K562 (cell line): ENCODE data around the gene RAP1GDS1. TPM values are rescaled to one million over a fixed set of nuclear protein-coding genes. Genes with fewer than 3 reads are reported as not detected.

Source experiments
- ATAC-seq: fragments of 200-7000 bp; cut with Tn5 transposase; 3 replicates; pipeline ENCODE4 v1.9.1; 2020; ENCODE audit warnings: moderate library complexity
- BruUV-seq: library from RNA; stranded (reverse); fragments of 400-500 nt; replicated peaks from 2 replicates; lab custom pipeline; 2021; lab: Mats Ljungman, UMichigan
- CTCF ChIA-PET: fragments of 300-600 bp; formaldehyde crosslinking; extraction: SDS; loops from one replicate; lab custom pipeline; 2021; ENCODE audit warnings: low intra/inter-chr PET ratio; lab: Yijun Ruan, JAX
- POLR2A ChIA-PET: fragments of 300-600, 350-650 bp; sonication (Branson Sonifier 250); formaldehyde crosslinking; extraction: SDS; loops from one replicate; lab custom pipeline; 2021; ENCODE audit warnings: antibody characterized with exemption, inconsistent platforms; lab: Yijun Ruan, JAX
- DNase-seq, 4 experiments: peaks; one replicate each; pipeline versions ENCODE4 v3.0.0 to v3.0.0-alpha.2; 2011 to 2018; ENCODE audit warnings: low spot score in 3 of 4, mixed read lengths in 3 of 4; ENCODE audit errors: extremely low read depth in 1 of 4
- FAIRE-seq: peaks from 2 replicates; lab custom pipeline; 2011; peaks lifted over from hg19 to GRCh38; lab: Jason Lieb, UNC
- H2AFZ ChIP-seq: 2 replicates; pipeline ENCODE4 v1.6.0; 2011; ENCODE audit warnings: low read depth, low read length, control low read depth, inconsistent platforms
- H3K27ac ChIP-seq: fragments of 200-600 bp; 3 replicates; pipeline ENCODE4 v1.8.0; 2011; ENCODE audit warnings: low read depth, mild to moderate bottlenecking, control low read depth, inconsistent platforms, low read length, moderate library complexity, mixed read lengths; ENCODE audit errors: extremely low read depth
- H3K27me3 ChIP-seq, 2 experiments: fragments of 300-600 bp in 1 of 2; 2 replicates in 1 of 2; 3 replicates in 1 of 2; pipeline versions ENCODE4 v1.6.0 to v1.8.0; 2011; ENCODE audit warnings: inconsistent platforms in 2 of 2, low read length in 2 of 2, mild to moderate bottlenecking in 1 of 2, mixed read lengths in 1 of 2, moderate library complexity in 1 of 2; ENCODE audit not compliant: control insufficient read depth in 2 of 2, insufficient read depth in 2 of 2
- H3K36me3 ChIP-seq: fragments of 300-600 bp; 3 replicates; pipeline ENCODE4 v1.8.0; 2011; ENCODE audit warnings: mild to moderate bottlenecking, low read length, inconsistent platforms; ENCODE audit not compliant: control insufficient read depth, insufficient read depth
- H3K4me1 ChIP-seq, 2 experiments: fragments of 200-600 bp in 1 of 2; replicated peaks in 1 of 2; 2 replicates in 1 of 2; 3 replicates in 1 of 2; pipeline versions ENCODE4 v1.5.1 to v1.8.0; 2011; ENCODE audit warnings: inconsistent platforms in 2 of 2, low read length in 2 of 2, mild to moderate bottlenecking in 1 of 2, mixed read lengths in 1 of 2, moderate library complexity in 1 of 2; ENCODE audit not compliant: control insufficient read depth in 2 of 2, insufficient read depth in 2 of 2
- H3K4me2 ChIP-seq: 2 replicates; pipeline ENCODE4 v1.6.1; 2011; ENCODE audit warnings: low read length, control low read depth, inconsistent platforms, mixed read lengths; ENCODE audit not compliant: insufficient read depth
- H3K4me3 ChIP-seq: fragments of 200-600 bp; sonication (generic), shearing (Covaris generic); 2 replicates; pipeline ENCODE4 v1.5.1; 2016; ENCODE audit warnings: control low read depth, inconsistent platforms
- H3K79me2 ChIP-seq: fragments of 200-600 bp; 3 replicates; pipeline ENCODE4 v1.8.0; 2011; ENCODE audit warnings: low read length, inconsistent platforms; ENCODE audit not compliant: control insufficient read depth, insufficient read depth
- H3K9ac ChIP-seq, 2 experiments: 2 replicates each; pipeline versions ENCODE4 v1.6.0 to v1.6.1; 2011; ENCODE audit warnings: low read depth in 2 of 2, low read length in 2 of 2, control low read depth in 1 of 2, inconsistent platforms in 1 of 2, mild to moderate bottlenecking in 1 of 2, mixed read lengths in 1 of 2; ENCODE audit not compliant: insufficient read depth in 1 of 2
- H3K9me1 ChIP-seq: one replicate; pipeline ENCODE4 v1.6.0; 2011; ENCODE audit warnings: inconsistent platforms, mild to moderate bottlenecking, low read length, moderate library complexity; ENCODE audit not compliant: control insufficient read depth, insufficient read depth
- H3K9me3 ChIP-seq: replicated peaks from 2 replicates; pipeline ENCODE4 v1.5.1; 2011; ENCODE audit warnings: low read depth, low read length, inconsistent platforms; ENCODE audit not compliant: control insufficient read depth, insufficient read depth
- H4K20me1 ChIP-seq: replicated peaks from 2 replicates; pipeline ENCODE4 v1.6.1; 2011; ENCODE audit warnings: low read length, inconsistent platforms, mixed read lengths; ENCODE audit not compliant: control insufficient read depth, insufficient read depth
- ARID1B ChIP-seq: fragments of 450-650 bp; IDR thresholded peaks from 2 replicates; pipeline ENCODE4 v1.6.1; 2016; ENCODE audit warnings: antibody characterized with exemption, mild to moderate bottlenecking, inconsistent platforms
- MCM7 ChIP-seq, 2 experiments: fragments of 450-650 bp; IDR thresholded peaks; 2 replicates each; pipeline ENCODE4 v1.6.1; 2016 to 2018
- SMAD3 ChIP-seq: fragments of 450-650 bp; formaldehyde crosslinking; conservative IDR thresholded peaks from 2 replicates; pipeline ENCODE4 v1.4.0; 2020; ENCODE audit warnings: mild to moderate bottlenecking
- SRSF7 ChIP-seq: fragments of 200-400 bp; formaldehyde crosslinking; optimal IDR thresholded peaks from 2 replicates; pipeline ENCODE3; 2017; ENCODE audit warnings: mild to moderate bottlenecking, low read depth, low read length
- ZNF175 ChIP-seq: fragments of 200-800 bp; sonication (Bioruptor generic); IDR thresholded peaks from 2 replicates; pipeline ENCODE4 v1.6.1; 2016; ENCODE audit warnings: low read depth, mild to moderate bottlenecking, missing genetic modification characterization, missing compliant biosample characterization
- ZNF778 ChIP-seq: fragments of 450-650 bp; formaldehyde crosslinking; IDR thresholded peaks from 2 replicates; pipeline ENCODE4 v1.4.0; 2020; ENCODE audit warnings: mild to moderate bottlenecking, moderate library complexity
- WGBS: fragments of 100-300 bp; shearing (Covaris generic); methylation state at CpG from one replicate; pipeline ENCODE4 v1.1.6; 2016; ENCODE audit warnings: low coverage, mixed read lengths; ENCODE audit not compliant: insufficient coverage; ENCODE audit errors: missing lambda C conversion rate; 5-methylcytosine and 5-hydroxymethylcytosine counted together
- in situ Hi-C: fragments of 300-500 bp; cut with MboI; formaldehyde crosslinking; loops from 4 replicates; pipeline ENCODE4 v1.15.0; 2018; ENCODE audit warnings: inconsistent platforms, mixed read lengths
- intact Hi-C: fragments of 100-400 bp; cut with micrococcal nuclease; formaldehyde crosslinking; loops from 2 replicates; pipeline ENCODE4 v1.14.2; 2022
- polyA plus RNA-seq, 8 experiments: library from polyadenylated mRNA; depleted of rRNA in 4 of 8; stranded (reverse) in 5 of 8; unstranded in 3 of 8; fragments of >200 nt; fragmentation: Nextera tagmentation in 2 of 8; fragmentation: Illumina TruSeq in 1 of 8; extraction: Ambion mirVana in 2 of 8; extraction: Trizol in 1 of 8; gene quantifications; 2 replicates each; pipeline versions ENCODE4 v1.2.1 to v1.2.3, GENCODE V29; 2011 to 2014; ENCODE audit warnings: inconsistent platforms in 1 of 8, missing spikeins in 1 of 8
- total RNA-seq, 7 experiments: library from RNA; depleted of rRNA in 6 of 7; stranded (reverse); fragments of >200 nt in 6 of 7; fragmentation: Illumina TruSeq in 2 of 7; extraction: Trizol in 2 of 7; gene quantifications; 2 replicates each; pipeline versions ENCODE4 v1.2.1 to v1.2.3, GENCODE V29; 2011 to 2021; ENCODE audit warnings: low replicate concordance in 1 of 7
- TF ChIP-seq, protein P1 (sequence below): fragments of 450-650 bp; IDR thresholded peaks from 2 replicates; pipeline ENCODE4 v1.6.1; 2016; ENCODE audit warnings: mild to moderate bottlenecking
- TF ChIP-seq, protein P2 (sequence below): fragments of 450-650 bp; IDR thresholded peaks from 2 replicates; pipeline ENCODE4 v1.6.1; 2017; ENCODE audit warnings: antibody characterized with exemption, mild to moderate bottlenecking
- TF ChIP-seq, protein P3 (sequence below): fragments of 250-450 bp; sonication (Bioruptor Pico); IDR thresholded peaks from 2 replicates; pipeline ENCODE4 v1.6.1; 2021; ENCODE audit warnings: mild to moderate bottlenecking

The RAP1GDS1 gene
- total and polyA plus RNA-seq, 9 of the 15 experiments (the other 6 are each of a cell fraction or from before 2014, with no cell fraction given), result 27.2 to 55.6 (median 31.5) TPM

DNA sequence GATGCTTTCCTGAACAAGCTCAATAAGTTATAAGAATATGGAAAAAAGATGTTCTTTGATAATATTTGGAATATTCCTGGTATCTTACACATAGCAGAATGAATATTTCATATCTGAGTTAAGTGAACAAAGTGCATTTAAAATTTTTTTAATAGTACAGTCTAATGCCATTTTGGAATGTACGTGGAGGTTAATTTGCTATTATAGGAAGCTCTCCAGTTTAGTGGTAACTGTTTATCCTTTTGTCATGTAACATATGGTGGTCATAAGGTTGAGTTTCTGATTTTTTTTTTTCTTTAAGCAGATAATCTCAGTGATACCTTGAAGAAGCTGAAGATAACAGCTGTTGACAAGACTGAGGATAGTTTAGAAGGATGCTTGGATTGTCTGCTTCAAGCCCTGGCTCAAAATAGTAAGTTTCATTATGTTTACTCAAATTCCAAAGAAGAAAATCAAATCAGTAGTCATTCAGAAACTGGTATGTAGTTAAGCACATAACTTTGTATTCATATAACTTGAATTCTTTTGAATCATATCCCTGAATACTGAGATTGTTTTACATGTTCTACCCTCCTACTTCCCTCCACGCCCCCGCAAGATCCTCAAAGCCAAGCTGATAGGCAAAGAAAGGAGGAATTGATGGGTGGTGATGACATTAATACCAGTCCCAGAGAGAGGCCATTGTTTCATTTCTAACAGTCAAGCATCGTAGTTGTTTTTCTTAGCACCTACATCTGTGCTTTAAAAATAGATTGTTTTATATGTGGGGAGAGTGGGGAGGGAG lies 32.1 kb downstream of the RAP1GDS1 start:
- Histone ChIP-seq H3K36me3 (peaks cover 3% of the 10 kb centered on the region; the same call in 2 of the 3 replicates), H2AFZ (no peak overlapping the region), H3K27ac (no peak overlapping the region), H3K9me1 (no peaks in the 10 kb centered on the region), H4K20me1 (no peaks in the 10 kb centered on the region), H3K9ac (no peak overlapping the region), H3K27me3 (no peaks in the 10 kb centered on the region), H3K4me3 (no peak overlapping the region), H3K79me2 (peaks cover 27% of the 10 kb centered on the region), H3K9me3 (no peaks in the 10 kb centered on the region), H3K4me1 (no peaks in the 10 kb centered on the region), H3K4me2 (no peak overlapping the region)
- no peak for TF ChIP-seq MCM7 (IDR thresholded peaks at IDR 0.05)
- no peak for TF ChIP-seq SRSF7
- no peak for TF ChIP-seq SMAD3 (CRISPR knock-in tag)
- TF ChIP-seq ZNF175 (CRISPR knock-in tag), result no peak
- TF ChIP-seq, protein P1, sequence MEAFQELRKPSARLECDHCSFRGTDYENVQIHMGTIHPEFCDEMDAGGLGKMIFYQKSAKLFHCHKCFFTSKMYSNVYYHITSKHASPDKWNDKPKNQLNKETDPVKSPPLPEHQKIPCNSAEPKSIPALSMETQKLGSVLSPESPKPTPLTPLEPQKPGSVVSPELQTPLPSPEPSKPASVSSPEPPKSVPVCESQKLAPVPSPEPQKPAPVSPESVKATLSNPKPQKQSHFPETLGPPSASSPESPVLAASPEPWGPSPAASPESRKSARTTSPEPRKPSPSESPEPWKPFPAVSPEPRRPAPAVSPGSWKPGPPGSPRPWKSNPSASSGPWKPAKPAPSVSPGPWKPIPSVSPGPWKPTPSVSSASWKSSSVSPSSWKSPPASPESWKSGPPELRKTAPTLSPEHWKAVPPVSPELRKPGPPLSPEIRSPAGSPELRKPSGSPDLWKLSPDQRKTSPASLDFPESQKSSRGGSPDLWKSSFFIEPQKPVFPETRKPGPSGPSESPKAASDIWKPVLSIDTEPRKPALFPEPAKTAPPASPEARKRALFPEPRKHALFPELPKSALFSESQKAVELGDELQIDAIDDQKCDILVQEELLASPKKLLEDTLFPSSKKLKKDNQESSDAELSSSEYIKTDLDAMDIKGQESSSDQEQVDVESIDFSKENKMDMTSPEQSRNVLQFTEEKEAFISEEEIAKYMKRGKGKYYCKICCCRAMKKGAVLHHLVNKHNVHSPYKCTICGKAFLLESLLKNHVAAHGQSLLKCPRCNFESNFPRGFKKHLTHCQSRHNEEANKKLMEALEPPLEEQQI, result no peak
- TF ChIP-seq ZNF778 (CRISPR knock-in tag), result no peak
- TF ChIP-seq, protein P2, sequence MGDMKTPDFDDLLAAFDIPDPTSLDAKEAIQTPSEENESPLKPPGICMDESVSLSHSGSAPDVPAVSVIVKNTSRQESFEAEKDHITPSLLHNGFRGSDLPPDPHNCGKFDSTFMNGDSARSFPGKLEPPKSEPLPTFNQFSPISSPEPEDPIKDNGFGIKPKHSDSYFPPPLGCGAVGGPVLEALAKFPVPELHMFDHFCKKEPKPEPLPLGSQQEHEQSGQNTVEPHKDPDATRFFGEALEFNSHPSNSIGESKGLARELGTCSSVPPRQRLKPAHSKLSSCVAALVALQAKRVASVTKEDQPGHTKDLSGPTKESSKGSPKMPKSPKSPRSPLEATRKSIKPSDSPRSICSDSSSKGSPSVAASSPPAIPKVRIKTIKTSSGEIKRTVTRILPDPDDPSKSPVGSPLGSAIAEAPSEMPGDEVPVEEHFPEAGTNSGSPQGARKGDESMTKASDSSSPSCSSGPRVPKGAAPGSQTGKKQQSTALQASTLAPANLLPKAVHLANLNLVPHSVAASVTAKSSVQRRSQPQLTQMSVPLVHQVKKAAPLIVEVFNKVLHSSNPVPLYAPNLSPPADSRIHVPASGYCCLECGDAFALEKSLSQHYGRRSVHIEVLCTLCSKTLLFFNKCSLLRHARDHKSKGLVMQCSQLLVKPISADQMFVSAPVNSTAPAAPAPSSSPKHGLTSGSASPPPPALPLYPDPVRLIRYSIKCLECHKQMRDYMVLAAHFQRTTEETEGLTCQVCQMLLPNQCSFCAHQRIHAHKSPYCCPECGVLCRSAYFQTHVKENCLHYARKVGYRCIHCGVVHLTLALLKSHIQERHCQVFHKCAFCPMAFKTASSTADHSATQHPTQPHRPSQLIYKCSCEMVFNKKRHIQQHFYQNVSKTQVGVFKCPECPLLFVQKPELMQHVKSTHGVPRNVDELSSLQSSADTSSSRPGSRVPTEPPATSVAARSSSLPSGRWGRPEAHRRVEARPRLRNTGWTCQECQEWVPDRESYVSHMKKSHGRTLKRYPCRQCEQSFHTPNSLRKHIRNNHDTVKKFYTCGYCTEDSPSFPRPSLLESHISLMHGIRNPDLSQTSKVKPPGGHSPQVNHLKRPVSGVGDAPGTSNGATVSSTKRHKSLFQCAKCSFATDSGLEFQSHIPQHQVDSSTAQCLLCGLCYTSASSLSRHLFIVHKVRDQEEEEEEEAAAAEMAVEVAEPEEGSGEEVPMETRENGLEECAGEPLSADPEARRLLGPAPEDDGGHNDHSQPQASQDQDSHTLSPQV, result no peak
- no peak for TF ChIP-seq ARID1B
- TF ChIP-seq, protein P3, sequence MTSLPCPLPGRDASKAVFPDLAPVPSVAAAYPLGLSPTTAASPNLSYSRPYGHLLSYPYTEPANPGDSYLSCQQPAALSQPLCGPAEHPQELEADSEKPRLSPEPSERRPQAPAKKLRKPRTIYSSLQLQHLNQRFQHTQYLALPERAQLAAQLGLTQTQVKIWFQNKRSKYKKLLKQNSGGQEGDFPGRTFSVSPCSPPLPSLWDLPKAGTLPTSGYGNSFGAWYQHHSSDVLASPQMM, result no peak
- no peak for FAIRE-seq
- DNase-seq, result no peak
- ATAC-seq, result no peak
- POLR2A ChIA-PET, result no interaction called here
- in situ Hi-C loops (no loop called here), intact Hi-C loops (no loop called here)
- WGBS, result 94% methylated on average over 4 of the region's 4 CpGs
- CTCF ChIA-PET, result no interaction called here
- no TSS peak for BruUV-seq
